HG03571 (cell line): ENCODE results near the gene NAV1.
"Not testable (repeated sequence)": the region's sequence is repeated elsewhere in the genome, so short reads cannot be mapped to it uniquely, and the experiment has no call there.

Source experiments
- ATAC-seq: cut with Tn5 transposase; IDR thresholded peaks from one replicate; pipeline ENCODE4 v1.9.1; 2021; ENCODE audit not compliant: unreplicated experiment

The NAV1 gene

GRCh38 chr1:201544710-201545109 is 5.8 kb downstream of the NAV1 start:
- no peak for ATAC-seq

DNA sequence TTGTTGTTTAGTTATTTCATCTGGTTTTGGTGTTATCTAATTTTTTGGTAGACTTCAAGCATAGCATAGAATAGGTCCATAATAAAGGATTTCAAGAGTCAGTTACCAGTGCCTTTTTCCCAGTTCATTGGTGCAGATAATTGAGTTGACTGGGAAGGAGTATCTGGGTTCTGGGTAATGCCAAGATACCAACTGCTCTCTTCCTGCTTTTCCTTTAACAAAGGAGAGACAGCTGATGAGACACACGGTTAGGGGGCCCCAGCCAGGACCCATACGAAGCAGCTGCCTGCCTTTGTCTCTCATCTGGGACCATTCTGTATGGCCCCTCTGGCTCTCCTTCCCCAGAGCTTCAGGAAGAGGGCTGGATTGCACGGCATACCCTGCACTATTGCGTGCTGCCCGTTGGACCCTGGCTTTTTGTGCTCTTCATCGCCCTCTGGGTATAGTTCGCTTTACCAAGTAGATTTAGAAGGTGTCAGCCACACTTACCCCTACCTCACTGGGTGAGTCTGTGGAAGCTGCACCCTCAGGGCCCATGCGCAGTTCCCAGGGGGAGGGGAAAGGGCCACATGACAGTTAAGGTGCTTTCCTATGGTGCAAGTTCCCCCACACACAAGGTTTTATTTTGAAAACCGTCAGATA is 7.0 kb downstream of the NAV1 start:
- ATAC-seq, result no peak

GRCh38 chr1:201549522-201549921 is 10.6 kb downstream of the NAV1 start:
- not testable (repeated sequence) for ATAC-seq

DNA sequence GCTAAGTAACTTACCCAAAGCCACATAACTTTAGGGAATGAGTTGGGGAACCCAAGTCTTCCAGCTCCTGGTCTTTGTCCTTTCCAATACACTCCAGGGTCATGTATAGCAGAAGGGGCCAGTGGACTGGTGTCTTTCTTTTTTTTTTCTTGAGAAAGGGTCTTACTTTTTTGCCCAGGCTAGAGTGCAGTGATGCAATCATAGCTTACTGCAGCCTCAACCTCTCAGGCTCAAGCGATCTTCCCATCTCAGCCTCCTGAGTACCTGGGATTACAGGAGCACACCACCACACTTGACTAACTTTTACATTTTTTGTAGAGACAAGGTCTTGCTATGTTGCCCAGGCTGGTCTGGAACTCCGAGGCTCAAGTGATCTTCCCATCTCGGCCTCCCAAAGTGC is 12.2 kb downstream of the NAV1 start:
- ATAC-seq, result no peak

DNA sequence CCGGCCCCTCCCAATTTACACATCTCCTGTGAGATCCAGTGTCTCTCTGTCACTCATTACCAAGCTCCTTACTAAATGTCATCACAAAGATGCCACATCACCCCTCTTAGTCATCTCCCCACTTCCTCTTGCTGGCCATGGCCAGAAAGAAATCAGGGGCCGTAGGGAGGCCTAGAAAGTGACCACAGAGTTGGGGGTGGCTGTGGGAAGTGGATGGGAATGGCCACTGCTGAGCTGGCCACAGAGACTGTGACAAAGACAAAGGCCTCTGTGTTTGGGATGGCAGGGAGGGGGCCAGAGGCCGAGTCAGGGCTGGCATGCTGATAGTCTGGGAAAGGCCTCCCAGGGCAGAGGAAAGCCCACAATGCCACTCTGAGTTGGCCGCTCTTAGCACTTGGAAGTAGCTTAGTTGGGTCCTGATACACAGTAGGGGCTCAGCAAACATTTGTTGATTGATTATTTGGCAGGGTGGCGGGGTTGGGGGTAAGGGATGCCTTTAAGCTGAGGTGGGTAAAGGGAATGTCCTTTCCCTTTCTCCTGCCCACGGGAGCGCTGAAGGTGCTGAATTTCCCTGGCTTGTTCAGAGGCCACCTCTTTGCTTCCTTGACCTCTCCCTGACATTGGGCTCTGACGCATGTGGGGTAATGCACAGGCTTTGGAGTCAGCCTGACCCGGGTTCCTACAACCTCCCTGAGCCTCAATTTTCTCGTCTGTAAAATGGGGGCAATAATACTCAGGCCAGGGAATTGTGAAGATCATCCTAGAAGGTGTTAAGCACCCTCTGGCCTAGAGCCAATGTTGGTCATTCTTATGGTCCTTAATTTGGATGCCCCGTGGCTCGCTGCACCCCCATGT is 13.2 kb downstream of the NAV1 start:
- ATAC-seq, result no peak

- no peak for ATAC-seq
These were observed 14.0 kb downstream of the NAV1 start for GRCh38 chr1:201552941-201553351.

DNA sequence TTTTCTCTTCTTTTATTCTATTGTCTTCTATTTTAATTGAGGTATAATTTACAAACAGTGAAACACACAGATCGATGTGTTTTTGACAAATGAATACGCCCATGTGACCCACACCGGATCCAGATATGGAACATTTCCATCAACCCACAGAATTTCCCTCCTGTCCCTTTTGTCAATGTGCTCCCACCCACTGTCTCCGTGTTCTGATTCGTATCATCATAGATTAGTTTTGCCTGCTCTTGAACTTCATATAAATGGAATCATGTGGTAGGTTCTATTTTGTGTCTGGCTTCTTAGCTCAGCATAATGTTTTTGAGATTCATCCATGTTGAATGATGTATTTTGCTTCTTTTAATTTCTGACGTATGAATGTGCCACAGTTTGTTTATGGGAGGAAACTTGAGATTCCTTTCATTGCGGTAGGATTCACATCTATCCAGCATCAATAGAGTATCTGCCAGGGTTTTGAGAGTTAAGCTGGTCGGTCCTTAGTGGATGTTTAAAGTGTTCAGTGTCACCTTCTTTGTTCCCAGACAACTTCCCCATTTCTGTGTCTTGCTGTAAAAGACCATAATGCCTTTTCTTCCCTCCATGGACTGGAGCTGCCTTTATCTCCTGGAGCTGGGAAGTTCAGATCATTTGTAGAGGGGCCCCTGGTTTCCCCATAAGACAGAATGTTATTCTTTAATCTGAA is 14.7 kb downstream of the NAV1 start:
- no peak for ATAC-seq

DNA sequence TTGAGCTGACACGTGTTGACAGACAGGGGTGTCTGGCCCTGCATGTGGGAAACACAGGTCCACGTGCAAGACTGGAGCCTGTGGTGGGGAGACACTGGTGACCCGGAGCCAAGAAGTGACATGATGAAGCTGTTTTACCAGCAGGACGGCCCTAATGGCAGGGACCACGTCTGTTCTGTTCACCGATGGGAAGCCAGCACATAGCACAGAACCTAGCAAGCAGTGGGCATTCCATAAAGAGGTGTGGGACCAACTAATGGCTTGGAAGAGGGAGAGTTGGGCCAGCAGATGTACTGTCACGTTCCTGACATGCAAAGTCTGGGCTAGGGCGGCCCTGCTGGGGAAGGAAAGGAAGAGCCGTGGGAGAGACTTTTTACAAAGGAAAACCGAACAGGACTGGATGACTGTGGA is 15.3 kb downstream of the NAV1 start:
- ATAC-seq, result no peak

DNA sequence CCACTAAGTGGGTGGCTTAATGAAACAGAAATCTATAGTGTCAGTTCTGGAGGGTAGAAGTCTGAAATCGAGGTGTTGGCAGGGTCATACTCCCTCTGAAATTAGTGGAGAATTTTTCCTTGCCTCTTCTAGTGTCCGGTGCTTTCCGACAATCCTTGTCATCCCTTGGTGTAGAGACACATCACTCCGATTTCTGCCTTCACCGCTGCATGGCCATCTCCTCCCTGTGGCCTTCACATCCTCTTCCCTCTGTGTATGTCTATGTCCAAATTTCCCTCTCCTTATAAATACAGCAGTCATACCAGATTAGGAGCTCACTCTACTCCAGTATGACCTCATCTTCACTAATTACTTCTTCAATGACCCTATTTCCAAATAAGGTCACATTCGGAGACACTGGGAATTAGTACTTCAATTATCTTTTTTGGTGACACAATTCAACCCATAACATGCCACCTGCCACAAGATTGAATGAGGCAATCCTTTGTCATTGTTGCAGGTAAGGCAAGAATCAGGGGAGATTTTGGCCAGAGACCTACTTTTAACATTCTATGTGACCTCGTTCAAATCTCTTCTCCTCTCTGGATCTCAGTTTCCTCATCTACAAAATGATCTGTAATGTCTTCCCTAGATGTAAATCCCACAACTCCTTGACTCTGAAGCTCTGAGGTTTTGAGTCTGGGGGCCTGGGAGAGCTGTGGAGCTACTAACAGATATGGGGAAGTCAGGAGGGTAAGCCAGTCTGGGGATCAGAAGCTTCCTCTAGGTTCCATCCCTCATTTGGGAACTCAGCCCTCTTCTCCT is 16.1 kb downstream of the NAV1 start:
- ATAC-seq, result no peak

DNA sequence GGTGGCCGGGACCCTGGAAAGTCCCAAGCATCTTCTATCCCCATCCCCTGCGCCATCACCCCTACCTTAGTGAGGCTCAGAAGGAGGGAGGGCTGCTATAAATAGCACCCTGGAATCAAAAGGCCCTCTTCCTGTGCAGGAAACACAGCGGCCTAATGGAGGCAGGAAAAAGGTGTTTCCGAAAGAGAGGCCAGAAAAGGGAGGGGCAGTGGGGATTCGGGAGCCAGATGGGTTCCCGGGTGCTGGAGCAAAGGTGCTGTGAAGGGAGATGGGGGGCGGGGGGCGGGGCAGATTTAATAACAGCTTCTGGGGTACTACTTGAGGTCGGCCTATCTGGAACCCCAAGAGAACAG is 16.6 kb downstream of the NAV1 start:
- no peak for ATAC-seq

GRCh38 chr1:201556841-201557571 is 18.1 kb downstream of the NAV1 start:
- no peak for ATAC-seq

- ATAC-seq, result no peak
These were observed 18.6 kb downstream of the NAV1 start for GRCh38 chr1:201557572-201557958.

DNA sequence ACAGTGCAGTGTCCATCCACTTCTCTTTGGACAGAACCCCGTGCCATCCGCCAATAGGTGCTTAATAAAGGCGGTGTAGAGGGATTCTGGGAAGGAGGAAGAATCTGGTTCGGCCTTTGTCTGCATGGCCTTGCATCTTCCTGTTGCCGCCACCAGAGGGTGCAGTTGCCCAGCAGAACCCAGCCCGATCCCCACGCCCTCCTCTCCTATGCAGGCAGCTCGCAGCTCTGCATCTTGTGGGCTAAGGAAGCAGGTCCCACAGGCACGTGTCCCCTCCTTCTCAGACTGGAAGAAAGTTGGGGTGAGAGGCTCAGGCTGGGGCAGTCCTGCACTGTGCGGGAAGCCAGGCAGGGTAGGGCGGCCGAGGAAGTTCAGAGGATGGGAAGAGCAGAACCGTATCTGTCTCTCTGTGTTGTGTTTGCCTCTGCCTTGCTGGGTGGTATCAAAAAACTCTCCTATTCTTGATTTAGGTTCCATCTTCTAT is 20.8 kb downstream of the NAV1 start:
- ATAC-seq, result no peak

DNA sequence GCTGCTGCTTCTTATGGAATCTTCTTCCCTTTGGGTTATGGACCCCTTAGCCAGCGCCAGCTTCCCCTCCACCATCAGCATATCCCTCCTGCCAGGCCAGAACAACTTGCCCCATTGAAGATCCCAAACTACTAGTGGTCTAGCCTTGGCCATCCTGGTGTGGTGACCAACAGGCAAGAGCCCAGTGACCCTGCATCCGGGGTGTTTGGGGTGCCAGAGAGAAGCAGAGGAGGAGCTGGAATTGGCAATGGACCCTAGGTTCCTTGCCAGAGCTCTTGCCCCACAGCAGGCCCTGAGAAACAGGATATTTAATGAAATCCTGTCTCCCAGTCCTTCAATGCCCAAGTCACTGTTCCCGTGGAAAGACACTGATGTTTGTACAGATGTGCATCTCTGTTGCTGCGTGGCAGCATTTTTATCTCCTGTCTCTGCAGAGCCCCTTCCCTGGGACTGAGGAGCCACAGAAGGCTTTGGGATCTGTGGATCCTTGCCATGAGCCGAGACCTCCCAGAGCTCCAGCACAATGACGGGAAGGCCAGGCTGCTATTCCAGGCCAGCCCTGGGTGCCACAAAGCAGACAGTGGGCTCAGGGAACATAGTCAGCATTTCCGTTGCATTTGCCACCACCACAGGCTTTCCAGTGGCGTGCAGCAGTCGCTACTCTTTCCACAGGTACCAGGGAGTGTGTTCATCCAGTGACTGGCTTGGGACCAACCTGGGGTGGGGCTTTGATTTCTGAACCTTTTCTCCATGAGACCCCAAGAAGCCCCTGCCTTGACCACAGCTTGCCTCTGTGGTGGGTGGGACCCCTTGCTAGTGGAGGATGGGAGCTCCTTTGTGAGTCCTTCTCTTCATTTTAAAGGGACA is 21.6 kb downstream of the NAV1 start:
- ATAC-seq, result no peak

DNA sequence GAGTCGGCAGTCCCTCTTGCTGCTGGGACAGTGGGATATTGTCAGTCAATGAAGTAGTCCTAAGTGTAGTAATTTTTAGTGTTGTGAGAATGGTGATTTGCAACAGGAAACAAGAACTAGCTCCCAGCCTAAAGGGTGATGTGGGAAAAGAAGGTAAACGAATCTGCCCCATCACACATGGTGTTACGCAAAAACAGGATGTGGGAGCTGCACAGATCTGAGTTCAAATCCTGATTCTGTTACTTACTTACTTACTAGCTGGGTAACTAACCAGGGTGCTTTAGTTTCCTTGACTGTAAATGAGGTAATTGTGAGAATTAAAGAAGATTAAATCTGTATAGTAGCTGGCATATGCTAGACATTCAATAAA is 22.3 kb downstream of the NAV1 start:
- no peak for ATAC-seq

DNA sequence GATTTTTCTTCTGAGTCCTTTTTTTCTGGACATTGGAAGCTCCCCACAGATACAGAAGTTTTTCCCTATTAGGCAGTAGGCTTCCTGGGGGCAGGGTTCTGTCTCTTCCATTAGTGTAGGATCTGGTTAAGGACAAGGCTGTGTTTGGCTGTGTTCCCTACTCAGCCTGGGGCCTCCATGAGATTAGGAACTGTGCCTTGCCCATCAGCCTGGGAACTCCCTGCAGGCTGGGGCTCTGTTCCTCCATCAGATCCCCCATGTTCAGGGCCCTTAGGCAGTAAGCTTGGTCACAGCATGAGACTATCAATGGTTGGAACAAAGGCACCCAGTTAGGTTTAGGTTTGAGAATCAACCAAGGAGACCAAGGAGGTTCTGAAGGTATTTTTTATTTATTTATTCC is 22.7 kb downstream of the NAV1 start:
- ATAC-seq, result no peak

- ATAC-seq, result no peak
These were observed 23.3 kb downstream of the NAV1 start for GRCh38 chr1:201562257-201562656.

DNA sequence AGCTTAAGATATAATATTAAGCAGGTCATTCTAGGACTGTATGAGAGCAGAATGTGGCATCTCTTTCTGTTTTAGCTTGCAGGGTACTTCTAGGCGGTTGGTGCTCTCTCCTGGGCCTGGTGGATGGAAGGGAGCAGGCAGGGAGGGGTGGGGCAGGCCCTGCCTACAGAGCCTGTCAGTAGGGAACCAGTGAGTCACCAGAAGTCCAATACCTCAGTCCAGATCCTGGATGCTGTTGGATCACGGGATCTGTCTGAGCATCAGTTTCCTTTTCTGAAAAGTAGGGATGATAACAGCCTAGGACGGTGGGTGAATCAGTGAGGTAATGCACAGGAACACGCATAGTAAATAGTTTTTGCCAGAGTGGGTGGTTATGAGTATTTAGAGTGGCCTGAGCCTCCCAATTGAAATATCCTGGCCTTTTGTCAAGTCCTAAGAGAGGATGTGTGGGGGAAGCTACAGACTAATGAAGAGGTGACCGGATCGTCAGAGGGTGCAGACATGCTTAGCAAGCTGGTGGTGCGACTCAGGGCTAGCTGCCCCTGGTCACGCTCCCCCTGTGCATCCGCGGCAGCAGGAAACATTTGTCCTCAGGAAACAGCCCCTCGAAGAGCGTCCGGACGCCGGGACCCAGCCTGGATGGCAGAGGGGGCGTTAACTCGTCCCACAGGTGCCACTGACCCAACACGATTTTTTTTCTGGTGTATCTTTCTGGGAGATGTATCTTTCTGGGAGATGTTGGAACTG is 23.9 kb downstream of the NAV1 start:
- no peak for ATAC-seq

- no peak for ATAC-seq
These were observed 24.5 kb downstream of the NAV1 start for GRCh38 chr1:201563406-201563780.
